Measurements from ENCODE around the gene ADARB2.

Gene ADARB2

DNA sequence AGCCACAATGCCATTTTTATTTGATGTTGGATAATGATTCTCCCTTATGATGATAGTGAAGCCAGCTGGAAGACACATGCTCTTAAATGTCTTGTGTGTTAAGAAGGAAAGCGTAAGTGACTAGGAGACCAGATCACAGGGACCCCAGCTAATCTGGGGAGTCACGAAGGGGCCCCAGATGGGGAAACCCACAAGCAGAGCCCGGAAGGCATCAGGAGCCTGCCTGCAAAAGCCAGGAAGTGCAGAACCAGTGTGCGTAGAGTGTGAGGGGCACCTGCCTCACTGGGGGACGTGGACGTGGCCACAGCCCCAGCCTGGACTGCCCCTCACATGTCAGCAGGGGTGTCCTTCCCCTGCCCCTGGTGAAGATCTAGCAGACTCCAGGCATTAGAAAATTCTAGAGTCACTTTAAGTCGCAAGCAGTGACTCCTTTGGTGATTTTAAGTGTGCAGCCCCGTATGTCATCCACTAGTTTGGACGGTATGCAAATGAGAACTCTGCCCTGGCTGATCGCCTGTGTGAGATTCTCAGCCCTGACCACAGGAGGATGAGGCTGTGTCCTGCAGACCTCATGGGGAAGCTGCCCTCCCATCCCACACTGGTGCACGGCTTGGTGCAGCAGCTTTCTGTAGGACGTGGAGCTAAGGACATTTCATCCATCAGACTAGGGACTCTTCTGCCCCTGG, 438.1 kb downstream of the ADARB2 start:
- H3K27ac ChIP-seq = no peak overlapping the region
- H3K4me3 ChIP-seq = no peak overlapping the region

GRCh38 chr10:1297566-1298301, 439.6 kb downstream of the ADARB2 start:
- H3K27ac ChIP-seq = no peak overlapping the region
- no peak overlapping the region for H3K4me3 ChIP-seq

GRCh38 chr10:1295756-1296480, 441.4 kb downstream of the ADARB2 start:
- Histone ChIP-seq H3K27ac (no peak overlapping the region), H3K4me3 (no peak overlapping the region)

- H3K4me3 ChIP-seq = no peak overlapping the region
- H3K27ac ChIP-seq = no peak overlapping the region
Observed at GRCh38 chr10:1294748-1295147, 442.6 kb downstream of the ADARB2 start.

DNA sequence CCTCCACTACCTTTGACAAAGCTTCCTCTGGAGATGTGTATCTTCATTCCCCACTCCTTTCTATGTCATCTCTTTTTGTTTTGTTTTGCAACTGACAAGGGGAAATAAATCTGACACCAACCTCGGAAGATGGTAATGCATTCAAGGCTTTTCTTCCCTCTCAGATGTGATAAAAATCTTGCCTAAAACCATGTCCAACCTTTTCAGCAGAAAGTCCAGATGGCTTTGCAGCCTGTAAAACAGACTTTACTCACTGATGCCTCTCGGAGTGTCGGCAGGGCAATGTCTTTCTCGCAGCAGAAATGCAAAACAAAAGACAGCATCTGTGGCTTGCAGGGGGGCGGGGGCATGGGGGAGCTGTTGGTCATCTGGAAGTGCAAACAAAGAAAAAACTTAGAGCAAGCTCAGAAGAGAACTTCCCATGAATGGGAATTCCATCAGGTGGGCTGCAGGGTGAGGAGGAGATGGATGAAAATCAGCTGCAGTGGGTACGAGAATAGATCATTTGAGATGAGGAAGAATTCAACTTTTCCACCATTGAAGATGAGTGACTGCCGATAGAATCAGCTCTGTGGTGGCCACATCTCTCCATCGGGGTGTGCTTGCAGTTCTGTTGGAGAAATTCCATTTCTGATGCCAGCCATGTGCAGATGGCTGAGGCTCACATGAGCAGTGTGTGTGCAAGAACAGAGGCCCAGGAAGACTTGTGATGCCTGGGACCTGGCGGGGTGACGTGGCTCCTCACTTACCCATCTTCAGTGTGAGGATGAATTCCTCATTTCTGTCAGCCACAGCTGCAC, 443.5 kb downstream of the ADARB2 start:
- no peak overlapping the region for H3K4me3 ChIP-seq
- no peak overlapping the region for H3K27ac ChIP-seq

- Histone ChIP-seq H3K27ac (no peak overlapping the region), H3K4me3 (no peak overlapping the region)
Observed at GRCh38 chr10:1293157-1293556, 444.2 kb downstream of the ADARB2 start.

GRCh38 chr10:1292611-1293031, 444.7 kb downstream of the ADARB2 start:
- H3K4me3 ChIP-seq = no peak overlapping the region
- H3K27ac ChIP-seq = no peak overlapping the region

GRCh38 chr10:1291178-1292090, 445.9 kb downstream of the ADARB2 start:
- Histone ChIP-seq H3K27ac (peak overlapping the region in 1 of 21 experiments; percentile 81), H3K4me3 (no peak overlapping the region)

DNA sequence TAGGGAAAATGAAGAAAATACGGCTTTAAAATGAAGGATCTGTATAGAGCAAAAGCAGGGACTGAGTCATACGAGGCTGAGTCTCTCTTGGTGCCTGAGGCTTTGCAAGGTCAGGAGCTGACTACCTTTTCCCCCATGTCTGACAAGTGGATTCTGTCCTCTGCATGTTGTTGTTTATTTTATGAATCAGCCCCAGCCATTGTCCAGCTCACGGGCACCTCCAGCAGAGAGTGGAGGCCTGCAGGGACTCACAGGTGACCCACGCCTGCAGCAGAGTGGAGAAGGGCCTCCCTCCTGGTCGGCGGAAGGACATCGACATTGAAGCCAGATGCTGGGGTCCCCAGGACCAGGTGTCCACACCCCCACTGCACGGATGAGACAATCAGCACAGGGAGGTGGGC, 447.3 kb downstream of the ADARB2 start:
- Histone ChIP-seq H3K4me3 (no peak overlapping the region), H3K27ac (peak overlapping the region in 10 of 21 experiments; percentile 13 to 81 (median 54))

- peak overlapping the region in 13 of 21 experiments; percentile 36 to 81 (median 59) for H3K27ac ChIP-seq
- H3K4me3 ChIP-seq = no peak overlapping the region
Observed at GRCh38 chr10:1289591-1289990, 447.7 kb downstream of the ADARB2 start.

- peak overlapping the region in 8 of 21 experiments; percentile 13 to 81 (median 56) for H3K27ac ChIP-seq
- H3K4me3 ChIP-seq = no peak overlapping the region
Observed at GRCh38 chr10:1287971-1288401, 449.3 kb downstream of the ADARB2 start.

DNA sequence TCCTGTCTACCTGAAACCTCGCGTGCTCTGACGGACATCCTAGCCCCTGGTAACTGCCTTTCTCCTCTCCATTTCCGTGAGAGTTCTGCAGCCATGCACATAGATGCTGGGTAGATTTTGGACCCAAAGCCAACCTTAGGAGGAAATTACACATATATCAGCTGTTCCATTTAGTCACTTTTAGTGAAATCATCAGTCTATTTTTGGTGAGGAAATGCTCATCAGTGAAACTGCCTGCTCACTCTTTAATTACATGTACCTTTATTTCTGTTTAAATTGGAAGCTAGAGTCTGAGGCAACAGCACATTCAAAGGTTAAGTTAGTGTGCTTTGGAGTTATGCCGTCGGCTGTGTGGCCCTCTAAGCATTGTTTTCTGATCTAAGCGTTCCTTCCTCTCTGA, 449.8 kb downstream of the ADARB2 start:
- peak overlapping the region in 6 of 21 experiments; percentile 13 to 81 (median 56) for H3K27ac ChIP-seq

DNA sequence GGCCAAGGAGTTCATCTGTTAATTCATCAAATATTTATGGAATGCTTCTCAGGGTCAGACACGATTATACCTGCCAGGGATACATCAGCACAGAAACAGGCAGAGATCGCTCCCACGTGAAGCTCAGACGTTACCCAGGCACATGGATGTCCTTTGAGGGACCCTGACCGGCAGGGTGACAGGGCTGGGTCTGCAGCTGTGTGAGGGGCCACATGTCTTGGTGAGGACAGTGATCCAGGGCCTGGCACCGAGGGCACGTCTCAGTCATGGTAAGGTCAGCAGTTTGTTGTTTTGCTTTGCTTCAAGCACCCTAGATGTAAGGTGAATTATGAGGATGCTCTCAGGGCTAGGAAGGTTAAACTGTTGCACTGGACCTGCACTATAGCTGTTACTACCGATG, 453.2 kb downstream of the ADARB2 start:
- H3K27ac ChIP-seq = no peak overlapping the region
- H3K4me3 ChIP-seq = no peak overlapping the region

More for the DNA sequence above, 449.8 kb downstream of the ADARB2 start:
- no peak overlapping the region for H3K4me3 ChIP-seq

DNA sequence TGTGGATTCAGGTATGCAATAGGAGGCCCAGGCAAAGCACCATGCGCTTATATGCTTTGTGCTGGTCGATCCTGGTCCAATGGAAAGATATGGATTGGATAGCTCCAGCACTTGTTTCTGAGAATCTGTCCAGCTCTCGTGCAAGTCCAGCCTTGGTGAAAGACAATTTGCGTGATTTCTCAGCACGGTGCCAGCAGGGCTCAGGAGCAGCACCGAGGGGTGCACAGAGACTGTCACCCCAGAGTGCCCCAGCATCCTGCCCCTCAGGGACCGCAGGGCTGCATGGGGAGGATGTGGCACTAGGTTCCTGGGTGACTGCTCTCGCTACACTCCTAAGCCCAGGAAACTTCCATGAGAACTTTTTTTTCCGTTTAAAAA, 455.9 kb downstream of the ADARB2 start:
- Histone ChIP-seq H3K4me3 (no peak overlapping the region), H3K27ac (no peak overlapping the region)

- H3K27ac ChIP-seq = no peak overlapping the region
- no peak overlapping the region for H3K4me3 ChIP-seq
Observed at GRCh38 chr10:1280466-1281404, 456.6 kb downstream of the ADARB2 start.

DNA sequence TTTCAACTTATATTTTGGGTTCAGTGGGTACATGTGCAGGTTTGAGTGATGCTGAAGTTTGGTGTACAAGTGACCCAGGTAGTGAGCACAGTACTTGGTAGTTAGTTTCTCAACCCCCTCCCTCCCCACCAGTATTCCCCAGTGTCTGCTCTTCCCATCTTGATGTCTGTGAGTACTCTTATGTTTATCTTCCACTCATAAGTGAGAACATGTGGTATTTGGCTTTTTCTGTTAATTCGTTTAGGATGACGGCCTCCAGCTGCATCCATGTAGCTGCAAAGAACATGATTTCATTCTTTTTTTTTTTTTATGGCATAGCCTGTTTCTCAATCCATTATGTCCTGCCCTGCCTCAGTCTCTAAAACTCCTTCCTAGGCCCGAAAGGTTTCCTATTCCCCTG, 459.0 kb downstream of the ADARB2 start:
- H3K4me3 ChIP-seq = no peak overlapping the region
- no peak overlapping the region for H3K27ac ChIP-seq

DNA sequence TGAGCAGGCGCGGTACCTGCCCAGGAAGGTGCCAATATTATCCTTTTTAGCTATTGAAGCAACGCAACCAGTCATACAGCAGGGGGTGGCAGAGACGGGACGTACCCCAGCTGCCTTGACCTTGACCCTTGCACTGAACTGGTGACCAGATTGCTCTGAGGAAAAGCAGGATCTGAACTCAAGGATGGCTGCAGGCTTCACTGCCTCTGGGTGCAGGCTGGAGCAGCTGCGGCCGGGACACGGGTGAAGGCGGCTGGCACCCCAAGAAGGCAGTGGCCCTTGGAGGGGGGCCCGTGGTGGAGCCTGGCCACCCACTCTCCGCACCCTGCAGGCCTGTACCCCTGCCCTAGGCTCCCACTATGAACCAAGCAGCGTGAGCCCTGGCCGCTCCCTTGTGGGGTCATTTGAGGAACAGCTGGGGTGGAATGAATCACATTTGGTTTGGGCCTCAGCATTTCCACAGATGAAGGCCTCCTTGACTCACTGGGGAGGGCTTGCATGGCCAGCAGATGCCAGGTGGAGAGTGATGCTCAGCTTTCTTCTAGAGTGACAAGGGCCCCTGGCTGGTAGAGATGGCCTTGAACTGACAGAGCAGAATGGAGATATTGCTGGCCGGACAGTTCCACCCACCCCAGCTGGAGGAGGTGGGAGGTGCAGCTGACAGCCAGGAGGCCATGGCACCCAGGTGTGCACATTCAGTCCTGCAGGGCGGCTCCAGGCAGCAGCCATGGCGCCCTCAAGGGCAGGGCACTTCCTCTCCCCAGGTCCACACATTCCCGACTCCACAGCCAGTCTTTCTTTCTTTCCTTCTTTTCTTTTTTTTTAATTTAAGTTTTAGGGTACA, 462.4 kb downstream of the ADARB2 start:
- Histone ChIP-seq H3K27ac (no peak overlapping the region), H3K4me3 (no peak overlapping the region)
